H1 (cell line): ENCODE measurements around the gene CAPN7. TPM values are rescaled to one million over a fixed set of nuclear protein-coding genes. Genes with fewer than 3 reads are reported as not detected.

Experiments used
- CTCF ChIA-PET: fragments of 300-600 bp; sonication (Branson Sonifier 250); formaldehyde crosslinking; loops from one replicate; lab custom pipeline; 2021; ENCODE audit not compliant: partially characterized antibody; lab: Charles Lee
- POLR2A ChIA-PET: fragments of 300-600 bp; sonication (Branson Sonifier 250); formaldehyde crosslinking; loops from one replicate; lab custom pipeline; 2021; ENCODE audit warnings: inconsistent platforms; ENCODE audit not compliant: partially characterized antibody; lab: Charles Lee
- DNase-seq, 2 experiments: peaks; one replicate each; pipeline versions ENCODE4 v3.0.0 to v3.0.0-alpha.2; 2010 to 2022; ENCODE audit warnings: low spot score in 2 of 2, low read depth in 1 of 2, mixed read lengths in 1 of 2
- FAIRE-seq: peaks from 2 replicates; lab custom pipeline; 2011; peaks lifted over from hg19 to GRCh38; lab: Jason Lieb, UNC
- H2AFZ ChIP-seq: 2 replicates; pipeline ENCODE4 v1.8.1; 2012; ENCODE audit warnings: low read length, inconsistent platforms
- H2AK5ac ChIP-seq: 2 replicates; pipeline ENCODE4 v1.6.1; 2013; ENCODE audit warnings: low read depth, low read length
- H2BK120ac ChIP-seq: replicated peaks from 2 replicates; pipeline ENCODE3; 2013; ENCODE audit warnings: low read depth, low read length, inconsistent platforms
- H2BK12ac ChIP-seq: 2 replicates; pipeline ENCODE4 v1.6.1; 2013; ENCODE audit warnings: low read depth, low read length
- H2BK15ac ChIP-seq: 2 replicates; pipeline ENCODE4 v1.6.1; 2013; ENCODE audit warnings: low read length
- H2BK20ac ChIP-seq: 2 replicates; pipeline ENCODE4 v1.6.1; 2013; ENCODE audit warnings: low read length
- H2BK5ac ChIP-seq: 2 replicates; pipeline ENCODE4 v1.6.1; 2013; ENCODE audit warnings: low read depth, low read length
- H3K14ac ChIP-seq: 2 replicates; pipeline ENCODE4 v1.6.1; 2013; ENCODE audit warnings: inconsistent platforms; ENCODE audit not compliant: insufficient read length
- H3K18ac ChIP-seq: 2 replicates; pipeline ENCODE4 v1.6.1; 2013; ENCODE audit warnings: low read length; ENCODE audit errors: extremely low read depth
- H3K23ac ChIP-seq: 2 replicates; pipeline ENCODE4 v1.6.1; 2013; ENCODE audit warnings: inconsistent platforms; ENCODE audit not compliant: insufficient read length
- H3K23me2 ChIP-seq: 2 replicates; pipeline ENCODE4 v1.6.1; 2013; ENCODE audit warnings: low read depth, low read length
- H3K27ac ChIP-seq: 2 replicates; pipeline ENCODE4 v1.6.1; 2011; ENCODE audit warnings: low read depth, low read length, inconsistent platforms
- H3K27me3 ChIP-seq, 4 experiments: replicated peaks in 1 of 4; 1 replicate in 1 of 4; 2 replicates in 3 of 4; pipeline versions ENCODE4 v1.6.1 to v1.8.1; 2011 to 2013; ENCODE audit warnings: low read length in 3 of 4, mild to moderate bottlenecking in 3 of 4, inconsistent platforms in 2 of 4, mixed read lengths in 2 of 4, moderate library complexity in 1 of 4; ENCODE audit not compliant: control insufficient read depth in 3 of 4, insufficient read depth in 3 of 4; ENCODE audit errors: extremely low read depth in 1 of 4
- H3K36me3 ChIP-seq, 4 experiments: 2 replicates each; pipeline versions ENCODE4 v1.6.1 to v1.8.1; 2011 to 2013; ENCODE audit warnings: mild to moderate bottlenecking in 4 of 4, low read length in 3 of 4, moderate library complexity in 2 of 4, control low read depth in 1 of 4, inconsistent platforms in 1 of 4; ENCODE audit not compliant: insufficient read depth in 4 of 4, control insufficient read depth in 2 of 4
- H3K4ac ChIP-seq: replicated peaks from 2 replicates; pipeline ENCODE3; 2013; ENCODE audit warnings: low read length, low read depth, mixed read lengths, inconsistent platforms; ENCODE audit not compliant: insufficient read length
- H3K4me1 ChIP-seq, 4 experiments: replicated peaks in 1 of 4; 1 replicate in 1 of 4; 2 replicates in 3 of 4; pipeline versions ENCODE4 v1.6.1 to v1.8.1; 2011 to 2013; ENCODE audit warnings: low read length in 3 of 4, inconsistent platforms in 2 of 4, mixed read lengths in 1 of 4; ENCODE audit not compliant: insufficient read depth in 4 of 4, control insufficient read depth in 3 of 4
- H3K4me2 ChIP-seq, 2 experiments: 2 replicates each; pipeline versions ENCODE4 v1.6.1 to v1.8.1; 2011 to 2013; ENCODE audit warnings: low read depth in 2 of 2, low read length in 2 of 2, control low read depth in 1 of 2, inconsistent platforms in 1 of 2, mild to moderate bottlenecking in 1 of 2; ENCODE audit not compliant: insufficient read depth in 1 of 2
- H3K4me3 ChIP-seq, 4 experiments: fragments of 200-600, 300-600 bp in 1 of 4; sonication (generic), shearing (Covaris generic), sonication (Bioruptor Twin) in 1 of 4; 2 replicates each; pipeline versions ENCODE4 v1.5.1 to v1.8.1; 2011 to 2016; ENCODE audit warnings: low read length in 4 of 4, low read depth in 3 of 4, control low read depth in 2 of 4, inconsistent platforms in 2 of 4, mild to moderate bottlenecking in 2 of 4, mixed read lengths in 1 of 4, moderate library complexity in 1 of 4; ENCODE audit not compliant: insufficient read depth in 2 of 4; ENCODE audit errors: extremely low read depth in 1 of 4
- H3K56ac ChIP-seq: replicated peaks from 2 replicates; pipeline ENCODE3; 2013; ENCODE audit warnings: low read depth, mild to moderate bottlenecking, mixed read lengths, low read length, inconsistent platforms; ENCODE audit not compliant: insufficient read length
- H3K79me1 ChIP-seq: 2 replicates; pipeline ENCODE4 v1.6.1; 2013; ENCODE audit warnings: low read depth, low read length, control low read depth
- H3K79me2 ChIP-seq, 2 experiments: 2 replicates each; pipeline versions ENCODE4 v1.6.1 to v1.8.1; 2012 to 2013; ENCODE audit warnings: low read length in 2 of 2, mild to moderate bottlenecking in 2 of 2, inconsistent platforms in 1 of 2; ENCODE audit not compliant: insufficient read depth in 2 of 2, control insufficient read depth in 1 of 2
- H3K9ac ChIP-seq, 4 experiments: replicated peaks in 1 of 4; 1 replicate in 1 of 4; 2 replicates in 3 of 4; pipeline versions ENCODE4 v1.6.1 to v1.8.1; 2011 to 2013; ENCODE audit warnings: low read depth in 3 of 4, low read length in 3 of 4, control low read depth in 2 of 4, mild to moderate bottlenecking in 2 of 4, moderate library complexity in 2 of 4, inconsistent platforms in 1 of 4; ENCODE audit errors: extremely low read depth in 1 of 4
- H3K9me3 ChIP-seq, 2 experiments: 2 replicates each; pipeline versions ENCODE4 v1.6.1 to v1.8.1; 2012 to 2013; ENCODE audit warnings: mild to moderate bottlenecking in 2 of 2, moderate library complexity in 2 of 2, control low read depth in 1 of 2, inconsistent platforms in 1 of 2, low read depth in 1 of 2, low read length in 1 of 2, mixed read lengths in 1 of 2; ENCODE audit not compliant: insufficient read depth in 2 of 2
- H4K20me1 ChIP-seq, 2 experiments: replicated peaks in 1 of 2; 2 replicates each; pipeline versions ENCODE3 to v1.8.1; 2011 to 2013; ENCODE audit warnings: inconsistent platforms in 2 of 2, low read length in 2 of 2, mild to moderate bottlenecking in 1 of 2; ENCODE audit not compliant: insufficient read depth in 2 of 2, control insufficient read depth in 1 of 2
- H4K5ac ChIP-seq: 2 replicates; pipeline ENCODE4 v1.6.1; 2013; ENCODE audit warnings: low read length, low read depth, mixed read lengths, inconsistent platforms; ENCODE audit not compliant: insufficient read length
- H4K8ac ChIP-seq: 2 replicates; pipeline ENCODE4 v1.8.0; 2013; ENCODE audit warnings: mild to moderate bottlenecking, moderate library complexity, low read length, inconsistent platforms; ENCODE audit not compliant: insufficient read depth; ENCODE audit errors: extremely low read depth
- H4K91ac ChIP-seq: replicated peaks from 2 replicates; pipeline ENCODE3; 2013; ENCODE audit warnings: low read length, mixed read lengths, inconsistent platforms; ENCODE audit not compliant: insufficient read length
- ATF3 ChIP-seq: IDR thresholded peaks from 2 replicates; pipeline ENCODE4 v1.6.1; 2011; ENCODE audit warnings: low read depth, mild to moderate bottlenecking, low read length; ENCODE audit not compliant: insufficient read depth
- CHD2 ChIP-seq: IDR thresholded peaks from 2 replicates; pipeline ENCODE4 v1.6.1; 2012; ENCODE audit warnings: low read length, improper control_type of control experiment
- EZH2 ChIP-seq: fragments of 200-600 bp; sonication (generic); IDR thresholded peaks from 2 replicates; pipeline ENCODE4 v1.7.1; 2012; ENCODE audit warnings: low read depth, mild to moderate bottlenecking, moderate library complexity, low read length, inconsistent platforms; ENCODE audit not compliant: severe bottlenecking
- JUN ChIP-seq: IDR thresholded peaks from 2 replicates; pipeline ENCODE4 v1.6.1; 2011; ENCODE audit warnings: low read depth, mild to moderate bottlenecking, improper control_type of control experiment, low read length
- RBBP5 ChIP-seq: IDR thresholded peaks from 2 replicates; pipeline ENCODE4 v1.7.1; 2012; ENCODE audit warnings: low read depth, mild to moderate bottlenecking, inconsistent platforms, low read length, moderate library complexity, borderline replicate concordance
- SP2 ChIP-seq: IDR thresholded peaks from 2 replicates; pipeline ENCODE4 v1.6.1; 2012; ENCODE audit warnings: mild to moderate bottlenecking, low read length, inconsistent platforms
- SP4 ChIP-seq: IDR thresholded peaks from 2 replicates; pipeline ENCODE4 v1.6.1; 2012; ENCODE audit warnings: low read length, inconsistent platforms
- YY1 ChIP-seq: IDR thresholded peaks from 2 replicates; pipeline ENCODE4 v1.6.1; 2011; ENCODE audit warnings: low read depth, mild to moderate bottlenecking, low read length
- WGBS, 2 experiments: shearing (Covaris generic) in 1 of 2; methylation state at CpG; one replicate each; pipeline versions ENCODE4 v1.1.6 to v1.1.7; 2013 to 2015; ENCODE audit warnings: low lambda C conversion rate in 2 of 2, mixed read lengths in 2 of 2, inconsistent platforms in 1 of 2, low coverage in 1 of 2, missing lambda C conversion rate in 1 of 2; ENCODE audit not compliant: insufficient replicate concordance in 2 of 2, insufficient coverage in 1 of 2, insufficient read length in 1 of 2; ENCODE audit errors: extremely low coverage in 1 of 2, missing lambda C conversion rate in 1 of 2; 5-methylcytosine and 5-hydroxymethylcytosine counted together
- polyA plus RNA-seq, 7 experiments: library from polyadenylated mRNA; depleted of rRNA in 3 of 7; stranded (reverse) in 5 of 7; unstranded in 2 of 7; fragments of >200 nt in 5 of 7; fragments of 200-250 nt in 2 of 7; gene quantifications; 1 replicate in 5 of 7; 2 replicates in 1 of 7; 4 replicates in 1 of 7; pipeline versions ENCODE4 v1.2.1 to v1.2.3, GENCODE V29; 2011 to 2013; ENCODE audit warnings: missing spikeins in 2 of 7, mixed read lengths in 2 of 7
- total RNA-seq: library from RNA; stranded (reverse); fragmentation: NEBNext Ultra II Directional; extraction: Animal tissue kit (Norgen Biotek cat#: 25700); gene quantifications from 2 replicates; pipeline ENCODE4 v1.2.1, GENCODE V29; 2021

Gene CAPN7
- total and polyA plus RNA-seq, 2 of the 8 experiments (the other 6 are each of a cell fraction or from before 2014, with no cell fraction given), result 5.3 to 13.2 TPM

DNA sequence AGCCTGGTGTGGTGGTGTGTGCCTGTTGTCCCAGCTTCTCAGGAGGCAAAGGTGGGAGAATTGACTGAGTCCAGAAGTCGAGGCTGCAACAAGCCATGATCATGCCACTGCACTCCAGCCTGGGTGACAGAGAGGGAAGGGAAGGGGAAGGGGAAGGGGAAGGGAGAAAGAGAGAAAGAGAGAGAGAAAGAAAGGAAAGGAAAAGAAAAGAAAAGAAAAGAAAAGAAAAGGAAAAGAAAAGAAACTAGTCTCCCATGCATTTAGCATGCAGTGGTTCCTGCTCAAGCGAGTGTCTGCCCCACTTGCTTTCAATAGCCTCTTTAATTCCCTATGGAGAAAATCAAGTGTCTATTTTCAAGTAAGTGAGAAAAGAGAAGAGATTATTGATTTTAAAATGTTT is 20.6 kb upstream of the CAPN7 start:
- H4K91ac ChIP-seq, result no peak overlapping the region
- DNase-seq, result no peak
- WGBS, 2 experiments, result 91% methylated on average over 2 of the region's 2 CpGs; no CpG with 5 or more reads in 1 of the 2 experiments

More for the DNA sequence above, 20.6 kb upstream of the CAPN7 start:
- Histone ChIP-seq H2BK120ac (no peak overlapping the region), H3K56ac (no peak overlapping the region), H4K8ac (no peak overlapping the region), H3K23ac (no peak overlapping the region), H3K27ac (no peak overlapping the region), H3K23me2 (no peaks in the 10 kb centered on the region), H3K4me2 (no peak overlapping the region), H2BK20ac (no peak overlapping the region), H2AK5ac (no peak overlapping the region), H4K5ac (no peak overlapping the region), H2AFZ (no peak overlapping the region), H3K18ac (no peak overlapping the region), H4K20me1 (no peaks in the 10 kb centered on the region), H3K14ac (no peak overlapping the region), H3K4me1 (no peaks in the 10 kb centered on the region), H2BK15ac (no peak overlapping the region), H3K36me3 (no peaks in the 10 kb centered on the region), H3K4ac (no peak overlapping the region), H2BK12ac (no peak overlapping the region), H3K27me3 (no peaks in the 10 kb centered on the region), H3K9ac (no peak overlapping the region), H3K9me3 (peaks cover 3% of the 10 kb centered on the region in 2 experiments; a peak in 1 of 4 replicates), H3K79me2 (no peaks in the 10 kb centered on the region), H3K4me3 (no peak overlapping the region), H3K79me1 (no peaks in the 10 kb centered on the region), H2BK5ac (no peak overlapping the region)
- ChIA-PET POLR2A (no interaction called here), CTCF (interaction anchor here (1.1 to 1.4 kb wide), 4 partner anchors 17 to 220 kb away, joined by 3 to 4 read pairs (median 4); no protein-coding TSS in a partner anchor)
- FAIRE-seq, result no peak
- TF ChIP-seq YY1 (no peak), JUN (no peak), CHD2 (no peak), SP2 (no peak), SP4 (no peak), ATF3 (no peak), RBBP5 (no peak), EZH2 (no peak)
